Upper lobe of left lung (tissue), 6 donors: ENCODE measurements around the gene TAC3. TPM values are rescaled to one million over a fixed set of nuclear protein-coding genes. Genes with fewer than 3 reads are reported as not detected.
"Not testable (repeated sequence)": the region's sequence is repeated elsewhere in the genome, so short reads cannot be mapped to it uniquely, and the experiment has no call there.

Source experiments
- ATAC-seq, 2 donors: fragments of 200-7000 bp; cut with Tn5 transposase; one replicate each; pipeline ENCODE4 v1.9.1; 2022; ENCODE audit warnings: mild to moderate bottlenecking in 2 of 2, moderate library complexity in 2 of 2; ENCODE audit not compliant: low FRiP score in 2 of 2
- DNase-seq, 2 donors: peaks; one replicate each; pipeline ENCODE4 v3.0.0-alpha.2; 2019 to 2020
- H3K27ac ChIP-seq, 4 donors: fragments of 200-600 bp; sonication (generic); one replicate each; pipeline ENCODE4 v1.5.1; 2016 to 2019
- H3K27me3 ChIP-seq, 4 donors: fragments of 200-600 bp; sonication (generic); one replicate each; pipeline ENCODE4 v1.5.1; 2017 to 2019
- H3K36me3 ChIP-seq, 4 donors: fragments of 200-600 bp; sonication (generic); one replicate each; pipeline ENCODE4 v1.5.1; 2016 to 2019
- H3K4me1 ChIP-seq, 4 donors: fragments of 200-600 bp; sonication (generic); one replicate each; pipeline ENCODE4 v1.5.1; 2018 to 2019
- H3K4me3 ChIP-seq, 4 donors: fragments of 200-600 bp; sonication (generic); one replicate each; pipeline ENCODE4 v1.5.1; 2017 to 2019; ENCODE audit warnings: mild to moderate bottlenecking in 2 of 4, moderate library complexity in 1 of 4
- H3K9me3 ChIP-seq, 4 donors: fragments of 200-600 bp; sonication (generic); one replicate each; pipeline ENCODE4 v1.5.1; 2018 to 2019
- CTCF ChIP-seq, 6 experiments: fragments of 450-650 bp in 4 of 6; fragments of 200-600 bp in 2 of 6; sonication (generic) in 2 of 6; IDR thresholded peaks; one replicate each; pipeline ENCODE4 v1.5.1; 2016 to 2019; ENCODE audit warnings: antibody characterized with exemption in 6 of 6
- EP300 ChIP-seq, 4 donors: sonication (generic); formaldehyde crosslinking; IDR thresholded peaks; one replicate each; pipeline ENCODE4 v1.5.1; 2017; ENCODE audit warnings: antibody characterized with exemption in 4 of 4, control low read depth in 2 of 4
- POLR2A ChIP-seq, 4 donors: fragments of 450-650 bp; IDR thresholded peaks; one replicate each; pipeline ENCODE4 v1.5.1; 2016 to 2017; ENCODE audit warnings: antibody characterized with exemption in 4 of 4, mild to moderate bottlenecking in 2 of 4
- POLR2AphosphoS5 ChIP-seq, 2 donors: sonication (generic); formaldehyde crosslinking; IDR thresholded peaks; one replicate each; pipeline ENCODE4 v1.5.1; 2017; ENCODE audit warnings: antibody characterized with exemption in 2 of 2
- WGBS, 2 donors: methylation state at CpG; one replicate each; pipeline ENCODE4 v1.1.5; 2017 to 2018; 5-methylcytosine and 5-hydroxymethylcytosine counted together
- total RNA-seq, 6 donors: library from RNA; depleted of rRNA in 4 of 6; stranded (reverse); fragments of >200 nt in 4 of 6; gene quantifications; one replicate each; pipeline versions ENCODE4 v1.1.0 to v1.2.1, GENCODE V29; 2016 to 2021
- donor health status: DM: no; HTN: no; CAD: no; lungs with moderate emphysema.
- donor health status: DM: no; HTN: yes; CAD: no; lungs with severe emphysema.

TAC3 gene
- total RNA-seq, 6 donors from 2014 or later: not detected

- 79 to 92% methylated on average over 1 to 3 of the region's 3 CpGs for WGBS, 2 donors
- no peaks in the 10 kb centered on the region for H3K4me1 ChIP-seq
- ATAC-seq: peak in 1 of 2 donors; percentile 23
- TF ChIP-seq POLR2A (IDR thresholded peaks at IDR 0.05) (no peak), CTCF (IDR thresholded peaks at IDR 0.05) (no peak), POLR2AphosphoS5 (IDR thresholded peaks at IDR 0.05) (no peak), EP300 (IDR thresholded peaks at IDR 0.05) (no peak)
- no peak overlapping the region for H3K27ac ChIP-seq
- peak in 1 of 2 donors; percentile 53 for DNase-seq
- H3K36me3 ChIP-seq: no peaks in the 10 kb centered on the region
- H3K27me3 ChIP-seq: no peaks in the 10 kb centered on the region
- H3K4me3 ChIP-seq: no peak overlapping the region
- no peaks in the 10 kb centered on the region for H3K9me3 ChIP-seq
Observed at GRCh38 chr12:56978397-56979138, 37.8 kb downstream of the TAC3 start.

GRCh38 chr12:56977361-56977760, 39.0 kb downstream of the TAC3 start:
- ATAC-seq, H3K9me3 ChIP-seq, H3K36me3 ChIP-seq, H3K27ac ChIP-seq, H3K4me3 ChIP-seq, H3K27me3 ChIP-seq, H3K4me1 ChIP-seq, DNase-seq: not testable (repeated sequence)
- WGBS, 2 donors: 85 to 86% methylated on average over 4 of the region's 4 CpGs

- 87 to 96% methylated on average over 3 of the region's 3 CpGs for WGBS, 2 donors
- not testable (repeated sequence) for H3K27me3 ChIP-seq, H3K4me1 ChIP-seq, H3K27ac ChIP-seq, ATAC-seq, H3K4me3 ChIP-seq, H3K36me3 ChIP-seq, DNase-seq, H3K9me3 ChIP-seq
Observed at GRCh38 chr12:56974224-56974623, 42.1 kb downstream of the TAC3 start.

GRCh38 chr12:56968910-56969309, 47.4 kb downstream of the TAC3 start:
- H3K27ac ChIP-seq, H3K9me3 ChIP-seq, ATAC-seq, H3K27me3 ChIP-seq, DNase-seq, H3K36me3 ChIP-seq, H3K4me1 ChIP-seq, H3K4me3 ChIP-seq: not testable (repeated sequence)
- 81 to 83% methylated on average over 6 of the region's 6 CpGs for WGBS, 2 donors

- not testable (repeated sequence) for H3K36me3 ChIP-seq, H3K4me1 ChIP-seq, ATAC-seq, H3K4me3 ChIP-seq, H3K9me3 ChIP-seq, H3K27ac ChIP-seq, H3K27me3 ChIP-seq
- 90 to 91% methylated on average over 15 of the region's 15 CpGs for WGBS, 2 donors
- DNase-seq: peak; percentile 47 to 58
Observed at GRCh38 chr12:56965997-56966642, 50.2 kb downstream of the TAC3 start.

- H3K36me3 ChIP-seq, DNase-seq, H3K9me3 ChIP-seq, H3K4me1 ChIP-seq, H3K4me3 ChIP-seq, H3K27me3 ChIP-seq, H3K27ac ChIP-seq, ATAC-seq: not testable (repeated sequence)
- WGBS, 2 donors: 97 to 100% methylated on average over 4 of the region's 4 CpGs
Observed at GRCh38 chr12:56965124-56965523, 51.2 kb downstream of the TAC3 start.

GRCh38 chr12:56963557-56963956, 52.8 kb downstream of the TAC3 start:
- not testable (repeated sequence) for H3K9me3 ChIP-seq, H3K36me3 ChIP-seq, H3K27ac ChIP-seq, ATAC-seq, H3K4me3 ChIP-seq, H3K27me3 ChIP-seq, H3K4me1 ChIP-seq
- peak in 1 of 2 donors; percentile 25 for DNase-seq
- no CpG with 5 or more reads among the region's 27 CpGs for WGBS, 2 donors

GRCh38 chr12:56962247-56962646, 54.1 kb downstream of the TAC3 start:
- not testable (repeated sequence) for H3K4me1 ChIP-seq, ATAC-seq, DNase-seq, H3K4me3 ChIP-seq, H3K36me3 ChIP-seq, H3K27ac ChIP-seq, H3K27me3 ChIP-seq
- WGBS, 2 donors: 40 to 47% methylated on average over 4 of the region's 4 CpGs
- peaks cover 0 to 16% (median 2%) of the 10 kb centered on the region in 4 donors for H3K9me3 ChIP-seq

Other genes with a start within 250 kb of the TAC3 start
- not detected for gene SDR9C7, start 82.1 kb downstream of the TAC3 start, total RNA-seq
- under 1 TPM in 5 of 6 donors, not detected in 1; 0.46 to 0.98 (median 0.54) TPM for gene RDH16, start 58.9 kb downstream of the TAC3 start, total RNA-seq
- gene ZBTB39, start 10.0 kb downstream of the TAC3 start, total RNA-seq: 1 to 10 TPM; 3.2 to 9.4 (median 6.2) TPM
- gene MYO1A, start 33.6 kb upstream of the TAC3 start, total RNA-seq: 1 to 10 TPM in 2 of 6 donors, under 1 TPM in 3, not detected in 1; under 0.01 to 6.2 (median 0.67) TPM
- gene NEMP1, start 62.3 kb upstream of the TAC3 start, total RNA-seq: 10 to 100 TPM in 3 of 6 donors, 1 to 10 TPM in 3; 6.2 to 13.6 (median 10.0) TPM
- gene NAB2, start 72.6 kb upstream of the TAC3 start, total RNA-seq: 10 to 100 TPM; 18.1 to 64.9 (median 31.5) TPM
- 100 to 1,000 TPM; 123 to 605 (median 251) TPM for gene STAT6, start 94.8 kb upstream of the TAC3 start, total RNA-seq
- gene LRP1, start 112.0 kb upstream of the TAC3 start, total RNA-seq: 100 to 1,000 TPM; 137 to 504 (median 308) TPM
- gene LRP1-AS, start 131.1 kb upstream of the TAC3 start, total RNA-seq: not detected
- gene NXPH4, start 200.3 kb upstream of the TAC3 start, total RNA-seq: under 1 TPM in 3 of 6 donors, not detected in 3; 0.20 to 0.94 (median 0.22) TPM
- 10 to 100 TPM; 37.9 to 92.0 (median 52.0) TPM for gene SHMT2, start 213.2 kb upstream of the TAC3 start, total RNA-seq
- gene STAC3, start 234.7 kb upstream of the TAC3 start, total RNA-seq: 10 to 100 TPM in 1 of 6 donors, 1 to 10 TPM in 5; 4.3 to 10.5 (median 5.6) TPM